H9 (cell line): Measurements from ENCODE around the gene POLR3H. TPM values are rescaled to one million over a fixed set of nuclear protein-coding genes. Genes with fewer than 3 reads are reported as not detected.
A peak's percentile ranks its signal among the peaks of the same experiment; 100 is the strongest.

ENCODE experiments used
- DNase-seq: peaks from one replicate; pipeline ENCODE4 v3.0.0-alpha.2; 2017
- H2AFZ ChIP-seq: one replicate; pipeline ENCODE4 v1.6.1; 2013; ENCODE audit warnings: mild to moderate bottlenecking, low read length, control low read depth, moderate library complexity
- H2AK5ac ChIP-seq: 2 replicates; pipeline ENCODE4 v1.6.1; 2013; ENCODE audit warnings: low read length, control low read depth, mixed read lengths; ENCODE audit not compliant: insufficient read length
- H2BK120ac ChIP-seq: one replicate; pipeline ENCODE4 v1.6.1; 2013; ENCODE audit warnings: low read depth, mild to moderate bottlenecking, low read length, control low read depth, inconsistent platforms; ENCODE audit not compliant: poor library complexity, severe bottlenecking
- H2BK12ac ChIP-seq: 2 replicates; pipeline ENCODE4 v1.6.1; 2013; ENCODE audit warnings: low read length, control low read depth, mixed read lengths, low read depth; ENCODE audit not compliant: insufficient read length
- H2BK15ac ChIP-seq: 2 replicates; pipeline ENCODE4 v1.6.1; 2013; ENCODE audit warnings: low read depth, low read length, control low read depth
- H2BK20ac ChIP-seq: one replicate; pipeline ENCODE4 v1.6.1; 2013; ENCODE audit warnings: low read depth, mild to moderate bottlenecking, low read length, control low read depth, inconsistent platforms; ENCODE audit not compliant: poor library complexity, severe bottlenecking
- H2BK5ac ChIP-seq: 2 replicates; pipeline ENCODE4 v1.6.1; 2013; ENCODE audit warnings: low read length, control low read depth, mixed read lengths; ENCODE audit not compliant: insufficient read length
- H3K14ac ChIP-seq: 2 replicates; pipeline ENCODE4 v1.6.1; 2013; ENCODE audit warnings: low read length, control low read depth; ENCODE audit not compliant: insufficient read depth
- H3K18ac ChIP-seq: 2 replicates; pipeline ENCODE4 v1.6.1; 2013; ENCODE audit warnings: low read depth, mild to moderate bottlenecking, mixed read lengths, low read length, control low read depth; ENCODE audit not compliant: insufficient read length
- H3K23ac ChIP-seq: 2 replicates; pipeline ENCODE4 v1.6.1; 2013; ENCODE audit warnings: low read length, control low read depth, mixed read lengths, low read depth; ENCODE audit not compliant: insufficient read length
- H3K23me2 ChIP-seq: 2 replicates; pipeline ENCODE4 v1.6.1; 2013; ENCODE audit warnings: low read depth, mild to moderate bottlenecking, mixed read lengths, low read length, control low read depth; ENCODE audit not compliant: insufficient read length, poor library complexity, severe bottlenecking
- H3K27ac ChIP-seq: 2 replicates; pipeline ENCODE4 v1.5.1; 2013; ENCODE audit warnings: low read length, control low read depth, mixed read lengths, low read depth; ENCODE audit not compliant: insufficient read length
- H3K27me3 ChIP-seq: 2 replicates; pipeline ENCODE4 v1.6.1; 2013; ENCODE audit warnings: low read length, control low read depth, inconsistent platforms; ENCODE audit not compliant: insufficient read depth
- H3K4ac ChIP-seq: 2 replicates; pipeline ENCODE4 v1.6.1; 2013; ENCODE audit warnings: low read depth, mild to moderate bottlenecking, control low read depth, inconsistent platforms, low read length, moderate library complexity
- H3K4me1 ChIP-seq: 2 replicates; pipeline ENCODE4 v1.6.1; 2013; ENCODE audit warnings: low read length, control low read depth, inconsistent platforms; ENCODE audit not compliant: insufficient read depth
- H3K4me2 ChIP-seq: 2 replicates; pipeline ENCODE4 v1.6.1; 2013; ENCODE audit warnings: low read length, control low read depth, mixed read lengths; ENCODE audit not compliant: insufficient read length, insufficient read depth
- H3K56ac ChIP-seq: 2 replicates; pipeline ENCODE4 v1.6.1; 2013; ENCODE audit warnings: low read depth, mild to moderate bottlenecking, mixed read lengths, low read length, control low read depth; ENCODE audit not compliant: insufficient read length
- H3K79me1 ChIP-seq: 2 replicates; pipeline ENCODE4 v1.6.1; 2013; ENCODE audit warnings: low read depth, mild to moderate bottlenecking, moderate library complexity, low read length, control low read depth, inconsistent platforms; ENCODE audit not compliant: insufficient read depth, poor library complexity, severe bottlenecking
- H3K79me2 ChIP-seq: 2 replicates; pipeline ENCODE4 v1.6.1; 2013; ENCODE audit warnings: low read length, control low read depth, inconsistent platforms; ENCODE audit not compliant: insufficient read depth
- H3K9ac ChIP-seq: 2 replicates; pipeline ENCODE4 v1.6.1; 2013; ENCODE audit warnings: low read length, control low read depth, mixed read lengths; ENCODE audit not compliant: insufficient read length; ENCODE audit errors: extremely low read depth
- H3K9me3 ChIP-seq: one replicate; pipeline ENCODE4 v1.6.1; 2013; ENCODE audit warnings: low read depth, low read length, inconsistent platforms; ENCODE audit not compliant: control insufficient read depth
- H3T11ph ChIP-seq: one replicate; pipeline ENCODE4 v1.6.1; 2013; ENCODE audit warnings: mild to moderate bottlenecking, low read length, control low read depth, inconsistent platforms
- H4K20me1 ChIP-seq: one replicate; pipeline ENCODE4 v1.6.1; 2013; ENCODE audit not compliant: control insufficient read depth, insufficient read length, insufficient read depth
- H4K5ac ChIP-seq: 2 replicates; pipeline ENCODE4 v1.6.1; 2013; ENCODE audit warnings: low read depth, mild to moderate bottlenecking, mixed read lengths, low read length, control low read depth; ENCODE audit not compliant: insufficient read length
- H4K8ac ChIP-seq: replicated peaks from 2 replicates; pipeline ENCODE4 v1.6.1; 2013; ENCODE audit warnings: low read length, control low read depth, mixed read lengths, low read depth; ENCODE audit not compliant: insufficient read length
- H4K91ac ChIP-seq: 2 replicates; pipeline ENCODE4 v1.6.1; 2013; ENCODE audit warnings: low read depth, mild to moderate bottlenecking, moderate library complexity, mixed read lengths, low read length, control low read depth; ENCODE audit not compliant: insufficient read length
- H3K27ac Mint-ChIP-seq, 3 experiments: 2 replicates in 2 of 3; 3 replicates in 1 of 3; pipeline ENCODE4 v1.8.0; 2020 to 2021; ENCODE audit warnings: mixed read lengths in 3 of 3, mild to moderate bottlenecking in 1 of 3, moderate library complexity in 1 of 3
- H3K27me3 Mint-ChIP-seq: 2 replicates; pipeline ENCODE4 v1.8.0; 2021; ENCODE audit warnings: low read depth, mild to moderate bottlenecking, moderate library complexity, mixed read lengths
- H3K36me3 Mint-ChIP-seq, 3 experiments: 2 replicates in 2 of 3; 3 replicates in 1 of 3; pipeline ENCODE4 v1.8.0; 2020 to 2021; ENCODE audit warnings: low read depth in 3 of 3, mixed read lengths in 3 of 3; ENCODE audit not compliant: insufficient read depth in 1 of 3
- H3K4me1 Mint-ChIP-seq, 2 experiments: 2 replicates each; pipeline ENCODE4 v1.8.0; 2020; ENCODE audit warnings: mixed read lengths in 2 of 2
- H3K4me3 Mint-ChIP-seq, 2 experiments: 2 replicates in 1 of 2; 3 replicates in 1 of 2; pipeline ENCODE4 v1.8.0; 2020 to 2021; ENCODE audit warnings: mild to moderate bottlenecking in 2 of 2, mixed read lengths in 2 of 2, moderate library complexity in 1 of 2
- H3K9me3 Mint-ChIP-seq, 2 experiments: 2 replicates in 1 of 2; 3 replicates in 1 of 2; pipeline ENCODE4 v1.8.0; 2020; ENCODE audit warnings: mild to moderate bottlenecking in 2 of 2, mixed read lengths in 2 of 2, moderate library complexity in 1 of 2
- WGBS: extraction: QIAGEN DNeasy Blood & Tissue Kit; methylation state at CpG from one replicate; pipeline ENCODE4 v1.1.7; 2013; ENCODE audit warnings: missing lambda C conversion rate, low lambda C conversion rate, mixed read lengths; ENCODE audit not compliant: insufficient read length; ENCODE audit errors: extremely low coverage; 5-methylcytosine and 5-hydroxymethylcytosine counted together
- total RNA-seq: library from RNA; stranded (reverse); gene quantifications from 2 replicates; pipeline ENCODE4 v1.2.1, GENCODE V29; 2021
- TF ChIP-seq, protein P1 (sequence below): fragments of 200-600 bp; sonication (generic); conservative IDR thresholded peaks from 3 replicates; pipeline ENCODE4 v1.8.0; 2021; ENCODE audit warnings: antibody characterized with exemption, mild to moderate bottlenecking

The POLR3H gene
- total RNA-seq, 1 experiment from 2014 or later, result 68.2 TPM

DNA sequence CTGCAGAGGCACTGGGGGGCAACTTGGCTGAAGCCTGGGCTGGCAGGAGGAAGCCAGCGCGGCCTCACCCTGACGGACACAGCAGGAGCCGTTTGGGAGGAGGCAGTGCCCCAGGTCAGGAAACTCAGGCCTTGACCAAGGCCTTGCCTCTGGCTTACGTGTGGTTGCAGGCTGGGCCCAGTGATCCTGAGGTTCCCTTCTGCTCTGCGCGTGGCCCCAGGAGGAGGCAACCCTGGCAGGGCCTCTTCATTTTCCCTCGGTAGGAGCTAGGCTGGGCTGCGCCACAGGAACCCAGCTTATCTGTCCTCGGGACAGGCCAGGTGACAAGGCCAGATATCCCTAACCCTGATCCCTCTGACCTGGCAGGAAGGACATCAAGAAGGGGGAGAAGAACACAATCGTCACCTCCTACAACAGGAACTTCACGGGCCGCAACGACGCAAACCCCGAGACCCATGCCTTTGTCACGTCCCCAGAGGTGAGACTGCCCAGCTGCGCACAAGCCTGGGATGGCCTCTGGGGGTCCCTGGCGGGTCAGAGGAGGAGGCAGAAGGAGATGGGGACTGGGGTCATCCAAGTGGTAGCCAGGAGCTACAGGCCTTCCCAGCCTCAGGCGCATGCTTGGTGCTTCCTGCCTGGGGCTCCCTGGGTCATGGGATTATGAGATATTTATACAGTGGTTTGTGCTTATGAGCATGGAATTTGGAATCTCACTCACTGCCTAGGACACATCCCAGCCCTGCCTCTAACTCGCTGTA, 20.6 kb downstream of the POLR3H start:
- Histone ChIP-seq H3K27ac (no peak overlapping the region), H4K5ac (no peak overlapping the region), H3K79me1 (no peaks in the 10 kb centered on the region), H3K23ac (no peak overlapping the region), H3K79me2 (no peaks in the 10 kb centered on the region), H3K9me3 (no peaks in the 10 kb centered on the region), H3T11ph (no peak overlapping the region), H2AK5ac (no peak overlapping the region), H2BK120ac (no peak overlapping the region), H3K56ac (no peak overlapping the region), H3K4me1 (no peaks in the 10 kb centered on the region), H3K9ac (no peak overlapping the region), H3K14ac (no peak overlapping the region), H3K23me2 (no peaks in the 10 kb centered on the region), H3K4me2 (no peak overlapping the region), H2BK5ac (no peak overlapping the region), H4K91ac (no peak overlapping the region), H2BK20ac (no peak overlapping the region), H3K18ac (no peak overlapping the region), H2AFZ (no peak overlapping the region), H4K8ac (no peak overlapping the region), H3K4ac (no peak overlapping the region), H2BK12ac (no peak overlapping the region), H4K20me1 (no peaks in the 10 kb centered on the region), H3K27me3 (no peaks in the 10 kb centered on the region), H2BK15ac (no peak overlapping the region)
- WGBS, result no CpG with 5 or more reads among the region's 21 CpGs
- no peaks in the 10 kb centered on the region for H3K9me3 Mint-ChIP-seq
- DNase-seq, result peak; percentile 58
- peak overlapping the region in 2 of 3 experiments; percentile 61 to 84; a peak in 4 of 7 replicates for H3K27ac Mint-ChIP-seq
- TF ChIP-seq, protein P1, sequence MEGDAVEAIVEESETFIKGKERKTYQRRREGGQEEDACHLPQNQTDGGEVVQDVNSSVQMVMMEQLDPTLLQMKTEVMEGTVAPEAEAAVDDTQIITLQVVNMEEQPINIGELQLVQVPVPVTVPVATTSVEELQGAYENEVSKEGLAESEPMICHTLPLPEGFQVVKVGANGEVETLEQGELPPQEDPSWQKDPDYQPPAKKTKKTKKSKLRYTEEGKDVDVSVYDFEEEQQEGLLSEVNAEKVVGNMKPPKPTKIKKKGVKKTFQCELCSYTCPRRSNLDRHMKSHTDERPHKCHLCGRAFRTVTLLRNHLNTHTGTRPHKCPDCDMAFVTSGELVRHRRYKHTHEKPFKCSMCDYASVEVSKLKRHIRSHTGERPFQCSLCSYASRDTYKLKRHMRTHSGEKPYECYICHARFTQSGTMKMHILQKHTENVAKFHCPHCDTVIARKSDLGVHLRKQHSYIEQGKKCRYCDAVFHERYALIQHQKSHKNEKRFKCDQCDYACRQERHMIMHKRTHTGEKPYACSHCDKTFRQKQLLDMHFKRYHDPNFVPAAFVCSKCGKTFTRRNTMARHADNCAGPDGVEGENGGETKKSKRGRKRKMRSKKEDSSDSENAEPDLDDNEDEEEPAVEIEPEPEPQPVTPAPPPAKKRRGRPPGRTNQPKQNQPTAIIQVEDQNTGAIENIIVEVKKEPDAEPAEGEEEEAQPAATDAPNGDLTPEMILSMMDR, result peak; percentile 38; the same call in 2 of the 3 replicates
- 0 out of 4 replicates have a peak, but pooled peaks cover 0 to 2% of the 10 kb centered on the region in 2 experiments for H3K4me1 Mint-ChIP-seq
- no peak overlapping the region for H3K4me3 Mint-ChIP-seq
- peaks cover 18 to 46% (median 27%) of the 10 kb centered on the region in 3 experiments for H3K36me3 Mint-ChIP-seq
- H3K27me3 Mint-ChIP-seq, result peaks cover 5% of the 10 kb centered on the region
